A549 treated with Hydrocortisone at 1 μM for 4 hours (cell line): Measurements from ENCODE around the gene C12orf57. TPM values are rescaled to one million over a fixed set of nuclear protein-coding genes. Genes with fewer than 3 reads are reported as not detected.

Experiments
- total RNA-seq: library from RNA; stranded (reverse); fragments of 200-300 nt; extraction: Qiagen RNA extraction; gene quantifications from 5 replicates; pipeline ENCODE4 v1.2.3, GENCODE V29; 2022

The C12orf57 gene, protein sequence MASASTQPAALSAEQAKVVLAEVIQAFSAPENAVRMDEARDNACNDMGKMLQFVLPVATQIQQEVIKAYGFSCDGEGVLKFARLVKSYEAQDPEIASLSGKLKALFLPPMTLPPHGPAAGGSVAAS
- 256 to 322 TPM (median 309 TPM) in 5 replicates for total RNA-seq

DNA sequence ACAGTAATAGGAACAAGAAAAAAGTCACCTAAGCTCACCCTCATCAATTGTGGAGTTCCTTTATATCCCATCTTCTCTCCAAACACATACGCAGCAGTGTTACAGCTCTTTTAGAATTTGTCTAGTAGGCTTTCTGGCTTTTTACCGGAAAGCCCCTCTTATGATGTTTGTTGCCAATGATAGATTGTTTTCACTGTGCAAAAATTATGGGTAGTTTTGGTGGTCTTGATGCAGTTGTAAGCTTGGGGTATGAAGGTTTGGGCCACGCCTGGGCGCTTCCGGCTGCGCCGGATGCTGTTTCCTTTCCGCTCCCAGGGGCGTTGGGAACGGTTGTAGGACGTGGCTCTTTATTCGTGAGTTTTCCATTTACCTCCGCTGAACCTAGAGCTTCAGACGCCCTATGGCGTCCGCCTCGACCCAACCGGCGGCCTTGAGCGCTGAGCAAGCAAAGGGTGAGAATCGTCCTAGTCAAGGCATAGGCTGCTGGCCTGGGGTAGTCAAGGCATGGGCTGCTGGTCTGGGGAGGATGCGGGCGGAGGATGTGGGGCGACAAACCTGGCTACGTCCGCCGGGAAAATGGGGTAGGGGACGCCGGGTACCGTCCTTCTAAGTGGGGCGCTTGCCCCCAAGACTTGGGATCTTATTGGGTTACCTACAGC lies at the start of gene C12orf57, which contains the start of gene RNU7-1:
TSS of gene C12orf57 (plus strand) at position 301 of the 659 bp plus-strand sequence. CDS start at position 401, 100 bp downstream.
TSS of gene RNU7-1 (plus strand) at position 95 of the 659 bp plus-strand sequence.

DNA sequence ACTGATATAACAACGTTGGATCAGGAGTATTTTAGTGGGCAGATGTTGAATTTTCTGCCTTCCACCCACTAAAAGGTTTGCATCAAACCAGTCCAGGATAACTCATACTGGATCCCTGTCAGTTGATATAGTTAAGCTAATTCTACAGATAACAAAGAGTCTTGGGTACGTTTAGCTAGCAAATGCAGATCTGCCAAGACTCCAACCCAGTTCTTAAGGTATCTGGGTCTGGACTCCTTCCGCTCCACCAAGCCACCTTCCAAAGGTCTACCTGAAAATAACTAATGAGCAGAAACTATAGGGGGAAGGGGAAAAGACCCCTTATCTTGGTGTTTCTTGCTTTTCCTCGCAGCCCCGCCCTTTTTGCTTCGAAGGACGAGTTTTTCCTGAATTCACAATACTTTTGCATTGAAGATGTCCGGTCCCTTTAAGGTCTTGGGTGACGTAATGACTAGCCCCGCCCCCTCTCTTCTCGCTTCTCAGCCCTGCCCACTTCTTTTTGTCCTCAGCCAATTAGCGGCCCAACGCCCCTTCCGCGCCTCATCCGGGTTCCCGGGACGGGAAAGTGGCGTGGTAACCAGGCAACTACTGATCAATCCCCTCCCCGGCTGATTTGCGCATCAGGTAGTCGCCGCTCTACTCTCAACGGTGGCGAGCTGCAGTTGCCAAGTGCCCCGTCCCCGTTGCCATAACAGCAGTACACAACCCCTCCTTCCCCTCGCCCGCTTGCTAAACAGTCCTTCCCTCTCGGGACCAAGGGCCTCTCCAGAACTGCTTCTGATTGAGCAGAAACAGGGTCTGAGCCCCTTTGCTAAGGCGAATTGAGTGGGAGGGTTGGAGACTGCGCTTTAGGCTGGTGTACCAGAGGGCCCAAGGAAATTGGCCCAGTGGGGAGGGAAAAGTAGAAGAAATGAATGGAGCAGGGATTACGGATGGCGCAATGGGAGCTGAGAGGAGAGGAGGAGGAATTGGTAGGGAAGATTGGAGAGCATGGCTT lies 39.2 kb upstream of the C12orf57 start, which contains the start of gene LRRC23:
TSS of gene LRRC23 (plus strand) at position 543 of the 997 bp plus-strand sequence. CDS start 812 bp downstream, outside the sequence.

DNA sequence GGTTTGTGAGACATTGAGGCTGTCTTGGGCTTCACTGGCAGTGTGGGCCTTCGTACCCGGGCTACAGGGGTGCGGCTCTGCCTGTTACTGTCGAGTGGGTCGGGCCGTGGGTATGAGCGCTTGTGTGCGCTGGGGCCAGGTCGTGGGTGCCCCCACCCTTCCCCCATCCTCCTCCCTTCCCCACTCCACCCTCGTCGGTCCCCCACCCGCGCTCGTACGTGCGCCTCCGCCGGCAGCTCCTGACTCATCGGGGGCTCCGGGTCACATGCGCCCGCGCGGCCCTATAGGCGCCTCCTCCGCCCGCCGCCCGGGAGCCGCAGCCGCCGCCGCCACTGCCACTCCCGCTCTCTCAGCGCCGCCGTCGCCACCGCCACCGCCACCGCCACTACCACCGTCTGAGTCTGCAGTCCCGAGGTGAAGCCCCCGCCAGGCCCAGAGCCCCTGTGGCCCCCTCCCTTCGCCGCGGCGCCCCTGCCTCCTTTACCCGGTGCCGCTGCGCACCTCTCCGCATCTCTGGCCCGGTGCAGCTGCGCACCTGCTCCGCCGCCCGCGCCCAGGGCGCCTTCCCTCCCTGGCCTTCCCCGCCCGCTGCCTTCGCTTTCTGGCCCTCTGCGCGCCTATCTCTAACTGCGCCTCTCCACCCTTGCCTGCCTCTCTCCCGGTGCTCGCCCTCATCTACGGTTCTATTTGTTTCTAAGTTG lies 29.4 kb upstream of the C12orf57 start, which contains the start of gene ENO2:
TSS of gene ENO2 (plus strand) at position 335 of the 701 bp plus-strand sequence. CDS start 1,253 bp downstream, outside the sequence.

DNA sequence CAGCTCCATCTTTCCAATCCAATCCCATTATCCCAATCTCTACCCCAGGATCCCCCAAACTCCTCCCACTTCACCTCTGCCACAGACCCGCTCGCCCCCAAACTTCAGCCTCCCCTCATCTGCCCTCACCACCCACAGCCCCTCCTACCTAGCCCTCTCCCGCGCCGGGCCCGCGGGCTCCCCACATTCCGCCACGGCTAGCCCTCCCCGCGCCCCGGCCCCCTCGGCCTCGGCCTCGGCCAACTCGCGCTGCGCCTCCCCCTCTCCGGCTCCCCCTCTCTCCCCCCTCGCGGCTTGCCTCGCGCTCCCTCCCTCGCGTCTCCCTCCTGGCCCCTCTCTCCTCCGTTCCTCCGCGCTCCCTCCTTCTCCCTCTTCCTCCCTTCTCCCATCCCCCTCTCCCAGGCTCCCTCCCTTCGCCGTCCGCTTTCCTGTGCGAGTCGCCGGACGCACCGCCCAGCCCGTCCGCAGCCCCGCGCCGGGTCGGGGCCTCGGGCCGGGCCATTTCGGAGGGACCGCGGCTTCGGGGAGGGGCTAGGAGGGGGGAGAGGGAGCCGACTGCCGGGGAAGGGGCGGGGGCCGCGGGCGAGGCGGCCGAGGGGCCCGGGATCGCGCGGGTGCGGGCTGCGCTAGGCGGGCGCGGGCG lies 16.3 kb upstream of the C12orf57 start, which contains the start of gene ATN1:
TSS of gene ATN1 (plus strand) at position 581 of the 643 bp plus-strand sequence. CDS start 6,043 bp downstream, outside the sequence.

DNA sequence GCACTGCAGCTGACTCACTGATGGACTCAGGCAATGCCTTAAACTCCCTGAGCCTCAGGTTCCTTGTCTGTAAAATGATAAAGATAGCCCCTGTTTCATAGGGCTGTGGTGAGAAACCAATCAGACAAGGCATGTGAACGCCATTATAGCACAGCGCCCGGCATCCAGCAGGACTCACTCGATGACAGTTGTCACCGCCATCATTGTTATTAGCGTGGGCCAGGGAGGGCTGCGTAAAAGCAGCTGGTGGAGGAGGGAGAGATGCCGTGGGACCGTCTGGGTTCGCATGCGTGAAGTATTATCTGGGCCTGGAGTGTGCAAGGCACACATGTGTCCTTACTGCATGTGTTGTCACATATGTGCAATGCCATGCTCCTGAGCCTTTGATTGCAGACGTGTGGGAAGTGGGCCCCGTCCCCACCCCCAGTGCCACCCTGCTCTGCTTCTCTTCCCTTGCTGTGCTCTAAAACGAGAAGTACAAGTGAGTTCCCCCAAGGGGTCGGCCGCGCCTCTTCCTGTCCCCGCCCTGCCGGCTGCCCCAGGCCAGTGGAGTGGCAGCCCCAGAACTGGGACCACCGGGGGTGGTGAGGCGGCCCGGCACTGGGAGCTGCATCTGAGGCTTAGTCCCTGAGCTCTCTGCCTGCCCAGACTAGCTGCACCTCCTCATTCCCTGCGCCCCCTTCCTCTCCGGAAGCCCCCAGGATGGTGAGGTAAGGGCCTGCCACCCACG lies 7.2 kb downstream of the C12orf57 start, which contains the start of gene PTPN6:
TSS of gene PTPN6 (plus strand) at position 546 of the 730 bp plus-strand sequence. CDS start at position 703, 157 bp downstream.

Other genes starting within 250 kb of the C12orf57 start
- 0.76 to 1.1 TPM (median 0.84 TPM) in 5 replicates for gene PIANP, start 243.2 kb upstream of the C12orf57 start, total RNA-seq
- 48.4 to 56.5 TPM (median 55.4 TPM) in 5 replicates for gene COPS7A, start 220.0 kb upstream of the C12orf57 start, total RNA-seq
- gene MLF2, start 190.9 kb upstream of the C12orf57 start, total RNA-seq: 246 to 305 TPM (median 296 TPM) in 5 replicates
- 588 to 898 TPM (median 880 TPM) in 5 replicates for gene PTMS, start 177.7 kb upstream of the C12orf57 start, total RNA-seq
- 0.51 to 1.9 TPM (median 1.7 TPM) in 5 replicates for gene LAG3, start 171.5 kb upstream of the C12orf57 start, total RNA-seq
- gene CD4, start 154.5 kb upstream of the C12orf57 start, total RNA-seq: not detected in 5 replicates
- 0.28 to 0.51 TPM (median 0.38 TPM) in 5 replicates for gene GPR162, start 122.2 kb upstream of the C12orf57 start, total RNA-seq
- 23.9 to 29.0 TPM (median 26.3 TPM) in 5 replicates for gene P3H3, start 115.6 kb upstream of the C12orf57 start, total RNA-seq
- 1.0 to 2.0 TPM (median 1.6 TPM) in 5 replicates for gene GNB3, start 103.1 kb upstream of the C12orf57 start, total RNA-seq
- 73.1 to 82.3 TPM (median 77.5 TPM) in 5 replicates for gene CDCA3, start 92.7 kb upstream of the C12orf57 start, total RNA-seq
- 71.7 to 88.7 TPM (median 74.7 TPM) in 5 replicates for gene USP5, start 91.9 kb upstream of the C12orf57 start, total RNA-seq
- gene TPI1, start 76.5 kb upstream of the C12orf57 start, total RNA-seq: 1,586 to 1,659 TPM (median 1,629 TPM) in 5 replicates
- 27.8 to 35.3 TPM (median 31.2 TPM) in 5 replicates for gene SPSB2, start 70.7 kb upstream of the C12orf57 start, total RNA-seq
- gene LRRC23, start 39.2 kb upstream of the C12orf57 start, total RNA-seq: 15.4 to 18.3 TPM (median 17.3 TPM) in 5 replicates
- gene ENO2, start 29.4 kb upstream of the C12orf57 start, total RNA-seq: 32.5 to 40.3 TPM (median 34.5 TPM) in 5 replicates
- gene ATN1, start 16.1 kb upstream of the C12orf57 start, total RNA-seq: 60.2 to 72.4 TPM (median 67.4 TPM) in 5 replicates
- not detected in 5 replicates for gene RNU7-1, start 206 bp upstream of the C12orf57 start, total RNA-seq
- 9.5 to 13.3 TPM (median 11.7 TPM) in 5 replicates for gene PTPN6, start 7.3 kb downstream of the C12orf57 start, total RNA-seq
- 320 to 342 TPM (median 331 TPM) in 5 replicates for gene PHB2, start 26.6 kb downstream of the C12orf57 start, total RNA-seq
- gene EMG1, start 26.9 kb downstream of the C12orf57 start, total RNA-seq: 60.1 to 66.2 TPM (median 62.6 TPM) in 5 replicates
- gene LPCAT3, start 74.5 kb downstream of the C12orf57 start, total RNA-seq: 27.2 to 31.6 TPM (median 29.5 TPM) in 5 replicates
- gene C1S, start 116.7 kb downstream of the C12orf57 start, total RNA-seq: 40.4 to 68.0 TPM (median 43.8 TPM) in 5 replicates
- gene C1R, start 148.4 kb downstream of the C12orf57 start, total RNA-seq: 27.6 to 49.7 TPM (median 32.4 TPM) in 5 replicates
- gene C1RL, start 165.2 kb downstream of the C12orf57 start, total RNA-seq: 12.4 to 14.9 TPM (median 14.6 TPM) in 5 replicates
- gene RBP5, start 184.9 kb downstream of the C12orf57 start, total RNA-seq: not detected in 5 replicates
- gene CLSTN3, start 186.3 kb downstream of the C12orf57 start, total RNA-seq: 14.6 to 16.7 TPM (median 15.2 TPM) in 5 replicates
- gene PEX5, start 245.7 kb downstream of the C12orf57 start, total RNA-seq: 22.6 to 33.3 TPM (median 28.8 TPM) in 5 replicates